HG03175 (cell line): Measurements from ENCODE around the gene HDAC7.

Source experiments
- ATAC-seq: cut with Tn5 transposase; IDR thresholded peaks from one replicate; pipeline ENCODE4 v1.9.1; 2021; ENCODE audit warnings: mild to moderate bottlenecking, moderate library complexity; ENCODE audit not compliant: unreplicated experiment

HDAC7 gene

DNA sequence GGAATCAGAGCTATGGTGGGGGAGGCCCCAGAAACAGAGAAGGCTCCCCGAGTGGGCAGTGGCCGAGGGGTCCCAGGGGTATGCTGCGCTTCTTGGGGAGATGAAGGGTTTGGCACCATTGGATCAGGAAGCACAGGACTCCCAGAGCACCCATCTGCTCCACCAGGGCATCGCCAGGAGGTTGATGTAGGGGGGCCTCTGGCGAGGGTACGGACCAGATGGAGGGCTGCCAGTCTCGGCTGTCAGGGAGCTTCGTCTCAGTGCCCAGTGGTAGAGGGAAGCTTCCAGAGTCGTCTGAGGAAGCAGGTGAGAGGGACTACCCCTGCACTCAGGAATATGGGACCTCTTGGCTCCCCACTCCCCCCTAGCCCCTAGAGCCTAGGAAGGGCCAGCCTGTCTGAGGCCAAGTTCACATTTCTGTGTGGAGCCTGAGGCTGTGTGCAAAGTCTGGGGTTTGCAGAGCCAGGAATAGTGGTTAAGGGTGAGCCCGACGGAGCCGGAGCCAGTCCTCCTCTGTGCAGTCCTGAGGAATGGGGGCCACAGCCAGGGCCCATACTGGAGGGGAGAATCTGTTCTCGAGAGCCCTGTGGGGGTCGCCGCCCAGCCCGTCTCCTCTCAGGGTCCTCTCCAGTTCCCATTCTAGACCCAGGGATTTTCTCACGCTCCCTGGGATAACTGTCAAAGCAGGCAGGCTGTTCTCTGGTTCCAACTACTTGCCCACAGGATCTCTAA is 36.5 kb downstream of the HDAC7 start:
- ATAC-seq = no peak

DNA sequence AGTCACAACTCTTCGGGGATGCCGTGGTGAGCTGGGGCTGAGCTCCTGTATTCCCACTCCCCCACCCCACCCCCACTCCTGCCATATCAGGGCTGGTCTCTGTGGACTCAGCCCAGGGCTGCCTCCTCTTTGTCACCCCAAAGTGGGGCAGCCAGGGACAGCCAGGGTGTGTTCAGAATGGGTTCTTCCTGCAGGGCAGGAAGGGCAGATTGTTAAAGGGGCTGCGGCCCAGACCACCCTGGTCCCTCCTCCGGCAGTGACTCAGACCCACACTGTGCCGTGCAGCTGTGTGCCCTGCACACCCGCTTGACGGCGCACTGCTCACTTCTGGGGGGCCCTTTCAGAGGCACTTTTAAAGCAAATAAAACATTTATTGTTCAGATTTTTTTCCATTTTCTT is 37.3 kb downstream of the HDAC7 start:
- no peak for ATAC-seq

DNA sequence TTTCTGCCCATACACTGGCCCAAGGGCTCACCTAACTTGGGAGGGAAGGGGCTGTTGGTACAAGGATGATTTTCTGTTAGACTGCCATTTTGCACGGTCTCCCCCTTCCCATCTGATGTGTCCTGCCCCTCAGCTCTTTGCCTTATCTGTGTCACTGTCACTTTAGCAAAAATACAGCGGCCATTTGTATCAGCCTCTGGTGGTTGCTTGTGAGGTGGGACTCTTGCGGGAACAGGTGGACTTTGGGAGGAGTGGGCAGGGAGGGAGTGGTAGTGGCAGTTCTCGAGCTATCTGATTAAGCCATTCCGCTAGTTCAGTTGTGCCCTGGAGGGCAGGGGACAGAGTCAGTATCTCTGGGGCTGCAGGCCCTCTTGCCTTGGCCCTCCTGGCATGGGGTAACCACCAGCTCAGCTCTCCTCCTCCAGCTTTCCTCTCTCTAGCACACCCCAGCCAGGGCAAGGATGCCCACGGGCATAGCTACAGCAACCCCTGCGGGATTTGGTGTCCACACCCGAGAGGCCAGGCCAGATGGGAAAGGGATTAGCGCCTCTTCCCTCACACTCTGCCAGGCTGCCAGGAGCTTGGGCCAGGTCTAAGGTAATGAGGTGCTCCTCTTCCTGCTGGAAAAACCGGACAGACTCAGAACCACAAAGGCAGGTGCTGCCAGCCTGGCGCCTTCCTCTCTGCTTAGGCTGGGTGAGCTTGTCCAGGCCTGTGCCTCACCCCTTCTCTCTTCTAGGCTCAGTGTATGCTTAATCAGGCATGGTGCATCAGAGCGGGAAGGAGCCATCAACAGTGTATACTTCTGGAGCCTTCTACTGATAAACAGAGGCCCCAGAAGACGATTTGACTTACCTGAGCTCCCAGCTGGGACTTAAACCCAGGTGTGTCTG is 38.0 kb downstream of the HDAC7 start:
- no peak for ATAC-seq

DNA sequence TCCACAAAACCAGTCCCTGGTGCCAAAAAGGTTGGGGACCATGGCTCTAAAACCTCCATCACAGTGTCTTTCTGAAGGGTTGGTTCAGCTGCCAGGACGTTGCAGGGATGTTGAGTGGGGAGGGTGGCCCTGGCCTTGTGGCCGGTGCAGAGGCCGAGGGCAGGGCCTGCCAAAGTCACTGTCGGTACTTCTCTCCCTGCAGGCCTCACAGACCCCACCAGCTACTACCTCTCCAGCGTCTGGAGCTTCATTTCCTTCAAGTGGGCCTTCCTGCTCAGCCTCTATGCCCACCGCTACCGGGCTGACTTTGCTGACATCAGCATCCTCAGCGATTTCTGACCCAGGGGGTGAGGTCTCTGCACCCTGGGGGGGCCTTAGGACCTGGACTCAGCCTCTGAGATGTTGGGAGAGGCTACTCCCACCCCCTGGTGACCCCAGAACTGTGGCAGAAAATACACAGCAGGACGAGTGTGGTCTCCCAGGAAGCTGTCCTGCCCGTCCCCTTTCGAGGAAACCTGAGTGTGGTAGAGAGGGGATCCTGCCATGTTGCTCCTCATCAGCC is 39.7 kb downstream of the HDAC7 start:
- ATAC-seq = no peak

DNA sequence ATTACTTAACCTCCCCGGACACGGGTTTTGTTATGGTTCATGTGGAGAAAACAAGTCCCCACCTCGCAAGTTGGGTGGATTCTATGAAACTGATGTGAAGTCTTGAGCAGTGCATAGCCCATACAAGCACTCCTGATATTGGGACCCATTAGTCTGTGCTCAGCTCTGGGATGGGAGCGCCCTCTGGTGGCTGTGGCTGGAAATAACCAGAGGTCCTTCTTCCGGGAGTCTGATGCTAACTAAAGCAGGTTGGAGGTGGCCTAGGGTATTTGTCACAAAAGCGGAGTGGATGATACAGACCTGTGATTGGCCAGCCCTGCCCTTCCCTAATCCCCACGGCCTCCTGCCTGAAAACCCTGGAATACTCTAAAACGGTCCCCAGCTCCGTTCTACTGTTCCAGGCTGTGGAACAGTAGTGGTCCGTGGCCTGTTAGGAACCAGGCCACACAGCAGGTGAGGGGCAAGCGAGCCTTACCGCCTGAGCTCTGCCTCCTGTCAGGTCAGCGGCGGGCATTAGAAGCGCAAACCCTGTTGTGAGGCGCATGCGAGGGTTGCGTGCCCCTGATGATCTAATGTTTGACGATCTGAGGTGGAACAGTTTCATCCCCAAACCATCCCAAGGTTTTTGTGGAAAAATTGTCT is 40.3 kb downstream of the HDAC7 start:
- ATAC-seq = peak; percentile 87

DNA sequence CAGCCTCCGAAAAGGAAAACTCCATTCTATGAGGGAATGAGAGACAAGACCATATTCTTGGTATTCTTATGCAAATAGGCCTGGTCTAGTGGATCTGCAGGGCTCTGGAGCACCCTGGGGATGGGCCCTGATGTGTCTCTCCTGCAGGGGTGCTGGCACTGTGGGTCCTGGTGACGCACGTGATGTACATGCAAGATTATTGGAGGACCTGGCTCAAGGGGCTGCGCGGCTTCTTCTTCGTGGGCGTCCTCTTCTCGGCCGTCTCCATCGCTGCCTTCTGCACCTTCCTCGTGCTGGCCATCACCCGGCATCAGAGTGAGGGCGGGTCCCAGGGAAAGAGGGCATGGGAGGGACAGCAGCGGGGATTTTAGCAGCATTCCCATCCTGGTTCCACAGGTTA is 40.8 kb downstream of the HDAC7 start:
- ATAC-seq = no peak

DNA sequence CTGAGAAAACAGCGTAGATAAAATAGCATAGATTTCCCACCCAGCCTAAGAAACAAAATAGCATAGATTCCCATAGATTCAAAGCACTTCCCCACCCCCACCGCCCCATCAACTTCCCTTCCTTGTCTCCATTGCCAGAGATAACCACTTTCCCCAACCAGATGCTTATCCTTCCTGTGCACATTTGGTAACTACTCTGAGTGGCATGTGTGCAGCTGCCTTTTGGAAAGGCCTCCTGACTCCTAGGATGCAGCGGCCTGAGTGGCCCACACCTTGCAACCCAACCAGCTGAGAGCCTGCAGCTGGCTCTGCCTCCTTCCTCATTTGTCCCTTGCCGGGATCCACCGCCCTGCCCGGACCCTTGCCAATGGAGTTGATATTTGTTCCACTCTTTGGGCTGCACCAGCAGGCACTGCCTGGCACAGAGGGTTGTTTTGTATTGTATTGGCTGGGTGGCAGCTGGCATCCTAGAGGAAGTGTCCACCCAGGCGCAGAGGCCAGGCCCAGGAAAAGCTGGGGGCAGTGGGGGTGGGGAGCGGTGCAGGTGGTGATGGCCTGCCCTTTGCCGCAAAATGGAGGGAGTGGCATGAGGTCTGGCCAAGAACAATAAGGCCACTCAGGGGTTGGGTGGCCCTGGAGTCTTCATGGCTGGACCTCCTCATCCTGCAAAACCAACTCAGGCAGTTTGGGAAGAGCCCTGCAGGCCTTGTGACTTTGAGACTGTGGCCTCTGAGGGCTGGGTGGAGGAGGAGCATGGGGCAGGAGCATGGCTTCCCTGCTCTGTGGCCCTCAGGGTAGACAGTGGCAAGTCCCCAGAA is 41.8 kb downstream of the HDAC7 start:
- no peak for ATAC-seq

DNA sequence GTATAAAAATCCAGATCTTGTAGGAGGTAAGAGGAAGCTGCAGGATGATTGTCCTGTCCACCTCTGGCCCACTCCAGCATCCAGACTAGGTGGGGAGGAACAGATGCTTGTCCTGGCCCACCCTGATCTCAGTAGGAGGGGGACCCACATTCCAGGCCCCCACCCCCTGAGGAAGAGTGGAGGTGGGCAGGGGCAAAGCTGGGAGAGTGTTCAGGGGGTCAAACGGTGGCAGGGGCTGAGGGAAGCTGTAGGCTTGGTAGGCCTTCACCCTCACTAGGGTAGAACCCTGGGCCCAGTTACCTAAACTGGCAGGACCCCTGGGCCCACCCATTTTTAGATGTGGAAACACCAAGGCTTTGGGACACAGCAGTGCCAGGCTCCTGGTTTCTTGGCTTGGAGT is 42.6 kb downstream of the HDAC7 start:
- no peak for ATAC-seq

DNA sequence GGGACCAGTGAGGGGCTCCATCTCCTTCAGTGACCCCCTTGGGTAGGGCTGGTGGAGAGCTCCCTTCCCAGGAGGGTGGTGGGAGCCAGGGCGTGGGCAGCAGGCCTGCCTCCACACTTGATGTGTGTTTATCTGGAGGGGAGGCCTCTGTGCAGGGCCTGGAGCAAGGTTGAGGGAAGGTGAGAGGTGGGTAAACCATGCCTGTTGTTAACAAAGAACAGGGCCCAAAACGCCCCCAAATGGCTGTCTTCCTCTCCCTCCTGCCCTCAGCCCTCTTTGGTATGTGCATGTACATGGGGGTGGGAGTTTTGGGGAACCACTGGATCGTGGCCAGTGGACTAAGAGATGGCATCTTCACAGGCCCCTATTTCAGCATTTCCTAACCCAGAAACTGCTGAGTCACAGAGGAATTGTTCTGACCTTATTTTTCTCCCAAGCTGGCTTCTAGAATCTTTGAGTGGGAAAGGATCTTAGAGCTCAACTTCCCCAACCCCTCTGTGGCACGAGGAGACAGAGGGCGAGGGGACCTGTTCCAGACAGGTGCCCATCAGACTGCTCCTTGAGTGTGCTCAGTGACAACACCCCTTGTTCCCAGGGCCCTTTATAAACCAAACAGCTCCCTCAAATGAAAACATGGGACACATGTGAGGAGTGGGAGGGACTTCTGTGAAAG is 43.1 kb downstream of the HDAC7 start:
- ATAC-seq = no peak

DNA sequence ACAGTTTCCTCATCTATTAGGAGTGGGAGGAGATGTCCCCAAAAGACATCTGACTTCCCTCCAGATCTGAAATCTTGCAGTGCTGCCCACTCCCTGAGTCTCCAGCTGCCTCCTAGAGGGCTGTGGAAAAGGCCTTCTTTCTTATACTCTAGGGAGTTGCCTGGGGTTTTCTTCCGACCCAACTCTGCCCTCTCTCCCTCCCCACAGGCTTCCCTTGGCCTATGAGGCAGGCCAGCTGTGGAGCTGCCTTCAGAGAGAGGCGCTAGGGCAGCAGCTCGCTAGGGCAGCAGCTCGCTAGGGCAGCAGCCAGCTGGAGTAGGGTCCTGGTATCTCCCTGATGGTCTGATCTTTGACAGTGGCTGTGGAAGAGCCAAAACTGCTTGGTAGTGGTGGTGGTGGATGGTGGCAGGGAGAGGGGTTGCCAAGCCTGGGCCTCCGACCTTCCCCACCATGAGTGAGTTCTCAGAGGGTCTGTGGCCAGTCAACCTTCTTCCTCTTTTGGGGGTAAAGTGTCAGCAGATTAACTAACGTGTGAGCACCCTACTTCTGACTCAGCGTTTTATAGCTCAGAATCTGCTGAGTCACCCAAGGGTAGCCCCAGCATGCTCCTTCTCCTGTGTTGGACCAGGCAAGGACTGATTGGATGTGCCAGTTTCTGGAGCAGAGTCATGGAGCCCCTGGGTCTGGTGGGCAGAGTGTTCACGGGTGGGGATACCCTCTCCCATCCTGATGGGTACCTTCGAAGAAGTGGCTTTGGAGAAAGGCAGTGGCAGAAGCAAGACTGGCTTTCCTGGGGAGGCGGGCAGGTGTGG is 44.4 kb downstream of the HDAC7 start:
- ATAC-seq = no peak

DNA sequence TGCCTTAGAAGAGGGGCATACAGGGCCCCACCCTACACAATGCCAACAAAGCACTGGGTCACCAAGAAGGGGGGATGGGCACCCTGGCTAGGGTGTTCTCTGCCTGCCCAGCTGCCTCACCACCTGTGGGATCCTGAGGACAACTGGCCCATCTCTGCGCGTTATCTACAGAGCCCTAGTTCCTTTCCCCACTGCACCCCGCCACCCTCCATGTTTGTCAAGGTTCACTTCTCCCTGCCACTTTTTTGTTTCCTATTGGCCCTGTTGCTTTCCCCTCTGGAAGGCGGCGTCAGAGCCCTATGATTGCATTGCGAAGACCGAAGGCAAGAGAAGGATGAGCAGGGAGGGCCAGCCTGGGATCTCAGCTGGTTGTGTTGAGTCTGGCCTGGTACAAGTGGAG is 45.0 kb downstream of the HDAC7 start:
- ATAC-seq = no peak

DNA sequence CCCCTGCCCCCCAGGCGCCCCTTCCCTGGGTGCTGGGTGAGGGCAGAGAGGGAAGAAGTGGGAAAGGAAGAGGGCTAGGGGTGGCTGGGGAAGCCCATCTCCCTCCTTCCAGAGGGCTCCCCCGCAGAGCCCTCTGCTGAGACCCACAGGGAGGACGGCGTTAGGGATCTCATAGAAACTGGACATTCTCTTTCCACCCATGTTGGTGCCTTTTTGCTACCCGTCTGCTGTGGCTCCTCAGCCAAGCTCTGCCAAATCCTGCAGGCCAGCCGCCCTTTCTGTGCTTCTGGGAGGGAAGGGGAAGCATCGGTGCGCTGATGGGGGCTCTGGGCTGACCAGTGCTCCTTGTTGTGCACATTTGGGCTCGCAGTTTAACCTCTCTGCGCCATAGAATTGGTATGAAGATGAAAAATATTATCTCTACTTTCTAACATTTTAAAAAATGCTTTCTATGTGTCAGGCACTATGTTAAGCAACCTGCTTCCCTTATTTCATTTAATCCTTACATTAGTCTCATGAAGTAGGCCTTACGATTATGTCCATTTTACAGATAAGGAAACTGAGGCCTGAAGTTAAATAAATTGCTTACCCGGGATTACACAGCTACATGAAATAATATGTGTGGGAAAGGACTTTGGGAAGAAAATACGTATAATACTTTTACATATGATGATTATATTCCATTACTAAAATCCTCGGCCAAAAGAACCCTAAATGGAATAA is 45.7 kb downstream of the HDAC7 start:
- ATAC-seq = no peak

DNA sequence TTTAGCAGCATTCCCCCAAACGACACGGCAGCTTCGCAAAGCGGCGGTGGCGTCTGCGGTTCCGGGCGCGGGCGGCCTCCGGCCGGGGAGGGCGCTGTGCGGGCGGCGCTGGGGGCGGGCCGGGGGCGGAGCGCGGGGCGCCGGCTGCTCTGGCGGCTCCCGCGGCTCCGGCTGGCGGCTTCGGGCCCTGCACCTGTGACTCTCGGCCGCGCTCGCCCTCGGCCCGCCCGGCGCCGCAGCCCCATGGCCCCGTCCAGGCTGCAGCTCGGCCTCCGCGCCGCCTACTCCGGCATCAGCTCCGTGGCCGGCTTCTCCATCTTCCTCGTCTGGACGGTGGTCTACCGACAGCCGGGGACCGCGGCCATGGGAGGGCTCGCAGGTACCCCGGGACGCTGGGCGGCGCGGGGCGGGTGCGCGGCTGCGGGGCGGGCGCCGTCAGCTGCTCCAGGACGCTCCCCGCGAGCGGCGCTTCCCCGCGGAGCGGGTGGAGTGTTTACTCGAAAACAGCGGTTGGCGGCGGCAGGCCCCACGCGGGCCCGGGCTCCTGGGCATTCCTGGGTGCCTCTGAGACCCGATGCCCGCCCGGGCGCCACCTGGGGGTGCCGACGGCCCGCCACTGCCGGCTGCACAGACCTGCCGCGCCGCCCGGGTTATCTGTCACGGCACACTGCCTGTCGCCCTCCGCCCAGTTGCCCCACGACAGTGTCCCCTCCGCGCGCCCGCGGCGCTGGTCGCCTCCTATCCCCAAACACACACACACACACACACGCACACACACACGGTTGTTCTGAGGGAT is 46.4 kb downstream of the HDAC7 start, which contains the start of gene SLC48A1:
SLC48A1 (plus strand) TSS at position 177 of the 796 bp plus-strand sequence; CDS start at position 244, 67 bp downstream.
- peak; percentile 82 for ATAC-seq

DNA sequence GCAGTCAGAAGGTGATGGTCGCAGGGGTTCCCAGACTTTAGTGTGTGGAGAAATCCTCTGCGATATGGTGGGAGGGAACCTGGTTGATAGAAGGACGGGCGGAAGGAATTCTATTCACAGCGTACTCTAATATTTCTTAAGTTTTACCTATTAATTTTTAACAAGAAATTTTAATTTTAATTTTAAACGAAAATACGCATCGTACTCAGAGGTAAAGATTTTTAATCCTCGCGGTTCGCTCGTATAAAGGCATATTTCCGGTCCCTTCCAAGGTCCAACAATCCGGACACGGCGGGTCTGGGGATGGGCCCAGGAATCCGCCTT is 47.0 kb downstream of the HDAC7 start:
- no peak for ATAC-seq

DNA sequence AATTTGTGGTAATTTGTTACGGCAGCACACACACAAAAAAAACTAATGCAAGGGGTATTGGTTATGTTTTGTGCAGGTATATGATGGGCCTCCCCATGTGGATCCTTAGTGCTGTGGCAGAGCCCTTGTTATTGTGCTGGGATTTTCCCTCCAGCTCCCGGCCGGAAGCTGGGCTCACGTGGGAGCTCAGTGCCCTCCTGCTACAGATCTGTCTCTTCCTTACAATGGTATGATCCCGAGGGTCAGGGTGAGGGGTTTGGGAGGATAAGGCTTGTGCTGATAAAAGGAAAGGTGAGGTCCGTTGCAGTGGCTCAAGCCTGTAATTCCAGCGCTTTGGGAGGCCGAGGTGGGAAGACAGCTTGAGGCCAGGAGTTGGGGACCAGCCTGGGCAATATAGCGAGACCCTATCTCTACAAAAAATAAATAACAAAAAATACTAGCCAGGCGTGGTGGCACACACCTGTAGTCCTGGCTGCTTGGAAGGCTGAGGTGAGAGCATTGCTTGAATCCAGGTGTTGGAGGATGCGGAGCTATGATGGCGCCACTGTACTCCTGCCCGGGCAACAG is 47.5 kb downstream of the HDAC7 start:
- ATAC-seq = no peak

DNA sequence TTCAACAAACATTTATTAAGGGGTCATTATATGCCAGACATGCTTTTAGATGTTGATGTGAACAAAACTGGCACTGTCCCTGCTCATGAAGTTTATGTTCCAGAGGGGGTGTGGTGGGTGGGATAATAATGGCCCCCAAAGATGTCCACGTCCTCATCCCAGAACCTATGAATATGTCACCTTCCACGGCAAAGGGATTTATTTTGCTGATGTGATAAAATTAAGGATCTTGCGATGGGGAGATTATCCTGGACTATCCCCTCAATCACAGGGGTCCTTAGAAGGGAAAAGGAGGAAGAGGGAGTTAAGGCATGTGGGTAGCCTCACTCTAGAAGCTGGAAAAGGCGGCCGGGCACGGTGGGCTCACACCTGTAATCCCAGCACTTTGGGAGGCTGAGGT is 48.4 kb downstream of the HDAC7 start:
- ATAC-seq = no peak

DNA sequence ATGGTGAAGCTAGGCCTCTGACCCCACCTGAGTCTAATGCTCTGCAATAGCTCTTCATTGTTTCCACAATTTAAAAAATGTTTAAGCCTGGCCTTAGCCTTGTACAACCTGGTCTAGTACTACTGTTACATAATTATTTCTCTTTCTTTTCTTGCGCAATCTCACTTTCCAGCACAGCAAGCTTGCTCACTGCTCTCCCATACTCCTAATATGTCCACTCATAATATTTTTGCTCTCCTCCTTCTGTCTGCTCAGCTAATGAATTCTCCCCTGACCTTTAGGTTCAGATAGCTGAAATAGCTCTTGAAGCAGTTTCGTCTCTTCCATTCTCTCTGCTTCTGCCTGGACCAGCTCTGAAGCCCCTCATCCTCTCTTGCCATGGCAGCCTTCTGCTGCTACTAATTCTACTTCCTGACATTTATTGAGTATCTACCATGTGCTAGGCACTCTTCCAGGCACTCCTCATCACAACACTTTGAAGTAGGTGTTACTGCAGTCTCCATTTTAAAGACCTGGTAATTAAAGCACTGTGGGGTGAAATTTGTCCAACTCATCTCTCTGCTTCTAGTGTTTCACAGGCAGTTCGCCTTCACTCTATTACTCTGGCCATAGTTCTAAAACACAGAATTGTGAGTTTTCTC is 49.5 kb downstream of the HDAC7 start:
- ATAC-seq = no peak
